GM18867 (cell line): Measurements from ENCODE around the gene PPP2R5D.
A peak's percentile ranks its signal among the peaks of the same experiment; 100 is the strongest.
"Not testable (repeated sequence)": the region's sequence is repeated elsewhere in the genome, so short reads cannot be mapped to it uniquely, and the experiment has no call there.

ENCODE experiments used
- ATAC-seq: cut with Tn5 transposase; IDR thresholded peaks from one replicate; pipeline ENCODE4 v1.9.1; 2021; ENCODE audit warnings: mild to moderate bottlenecking, moderate library complexity; ENCODE audit not compliant: unreplicated experiment

The PPP2R5D gene

DNA sequence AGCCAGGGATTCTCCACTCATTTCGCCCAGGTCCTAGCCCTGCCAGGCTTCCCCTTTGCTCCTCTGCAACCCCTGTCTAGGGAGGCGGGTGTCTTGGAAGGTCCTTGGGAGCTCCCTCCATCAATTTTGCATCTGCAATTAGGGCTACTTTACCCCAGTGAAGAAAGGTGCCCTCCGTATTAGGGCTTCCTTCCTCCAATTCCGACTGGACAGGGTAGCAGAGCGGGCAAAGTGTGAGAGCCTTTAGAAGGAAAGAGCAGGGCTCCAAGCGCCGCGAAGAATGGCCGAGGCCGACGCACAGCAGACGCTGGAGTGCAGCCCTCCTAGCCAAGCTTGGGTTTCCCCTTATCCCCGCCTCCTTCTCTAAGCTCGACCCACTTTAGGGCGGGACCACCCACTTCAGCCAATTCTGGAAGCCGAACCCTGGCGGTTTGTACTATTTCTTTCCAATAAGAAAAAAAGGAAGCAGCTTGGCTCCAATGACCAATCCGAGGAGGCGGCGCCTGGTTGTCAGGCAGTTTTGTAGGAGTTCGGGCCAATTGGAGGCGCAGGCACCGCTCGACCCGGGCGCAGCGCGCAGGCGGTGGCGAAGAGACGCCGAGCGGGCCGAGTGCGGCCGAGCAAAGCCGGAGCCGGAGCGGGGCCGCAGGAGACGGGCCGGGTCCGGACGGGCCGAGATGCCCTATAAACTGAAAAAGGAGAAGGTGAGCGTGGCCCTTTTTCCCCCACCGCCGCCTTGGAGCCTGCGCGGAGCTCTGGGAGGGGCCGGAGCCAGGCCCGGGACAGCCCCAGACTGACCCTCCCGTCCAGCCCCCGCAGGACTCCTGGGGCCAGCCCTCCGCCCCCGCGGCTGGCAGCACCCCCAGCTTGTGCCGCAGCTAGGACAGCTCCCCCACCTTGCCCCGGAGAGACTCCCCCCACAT lies at the start of gene PPP2R5D:
PPP2R5D (plus strand) TSS at position 570 of the 923 bp plus-strand sequence; CDS start at position 678, 108 bp downstream.
- ATAC-seq, result peak; percentile 92

DNA sequence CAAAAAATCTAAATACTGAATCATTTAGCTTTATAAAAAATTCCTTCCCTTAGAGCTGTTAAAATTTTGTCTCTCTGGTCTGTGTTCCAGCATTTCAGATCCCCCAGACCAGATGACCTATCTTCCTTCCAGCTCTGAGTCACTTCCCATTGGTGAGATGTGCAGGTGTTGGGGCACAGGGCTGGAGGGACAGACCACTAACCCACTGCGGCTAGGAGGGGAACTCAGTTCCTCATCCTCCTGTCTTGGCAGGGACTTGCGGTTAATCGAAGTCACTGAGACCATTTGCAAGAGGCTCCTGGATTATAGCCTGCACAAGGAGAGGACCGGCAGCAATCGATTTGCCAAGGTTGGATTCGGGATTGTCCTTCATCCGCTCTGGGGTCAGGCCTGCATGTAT lies 49.0 kb upstream of the PPP2R5D start:
- no peak for ATAC-seq

GRCh38 chr6:42936398-42936797 lies 48.0 kb upstream of the PPP2R5D start:
- no peak for ATAC-seq

DNA sequence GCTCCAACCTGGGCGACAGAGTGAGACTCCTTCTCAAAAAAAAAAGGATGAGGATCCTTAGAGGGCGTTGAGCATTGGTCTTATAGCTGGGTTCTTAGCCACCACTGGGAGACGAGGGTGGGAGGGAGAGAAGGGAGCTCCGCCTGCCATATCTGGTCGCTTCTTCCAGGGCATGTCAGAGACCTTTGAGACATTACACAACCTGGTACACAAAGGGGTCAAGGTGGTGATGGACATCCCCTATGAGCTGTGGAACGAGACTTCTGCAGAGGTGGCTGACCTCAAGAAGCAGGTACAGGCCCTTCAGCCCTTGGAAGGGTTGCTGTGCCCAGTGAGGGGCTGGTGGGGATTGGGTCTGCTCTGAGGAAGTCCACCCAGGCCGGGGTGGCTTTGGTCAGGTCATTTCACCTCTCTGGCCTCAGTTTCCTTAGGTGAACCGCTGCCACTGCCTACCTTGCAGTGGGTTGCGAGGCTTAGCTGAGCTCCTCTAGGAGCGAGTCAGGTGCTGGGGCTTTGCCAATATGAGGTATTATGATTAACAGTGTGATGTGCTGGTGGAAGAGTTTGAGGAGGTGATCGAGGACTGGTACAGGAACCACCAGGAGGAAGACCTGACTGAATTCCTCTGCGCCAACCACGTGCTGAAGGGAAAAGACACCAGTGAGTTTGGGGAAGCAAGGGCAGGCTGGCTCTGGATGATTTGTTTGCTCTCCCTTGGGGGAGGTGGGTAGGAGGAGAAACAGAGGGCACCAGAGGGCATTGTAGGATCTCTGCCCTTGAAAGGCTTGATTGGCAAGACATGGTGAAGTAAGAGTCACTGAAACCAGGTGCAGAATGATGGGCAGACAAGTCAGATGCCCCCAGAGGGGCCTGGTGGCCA lies 46.6 kb upstream of the PPP2R5D start:
- no peak for ATAC-seq

- no peak for ATAC-seq
These were observed 46.0 kb upstream of the PPP2R5D start for GRCh38 chr6:42938428-42938796.

GRCh38 chr6:42938987-42939809 lies 45.2 kb upstream of the PPP2R5D start:
- ATAC-seq, result no peak

GRCh38 chr6:42939810-42940167 lies 44.6 kb upstream of the PPP2R5D start:
- ATAC-seq, result no peak

DNA sequence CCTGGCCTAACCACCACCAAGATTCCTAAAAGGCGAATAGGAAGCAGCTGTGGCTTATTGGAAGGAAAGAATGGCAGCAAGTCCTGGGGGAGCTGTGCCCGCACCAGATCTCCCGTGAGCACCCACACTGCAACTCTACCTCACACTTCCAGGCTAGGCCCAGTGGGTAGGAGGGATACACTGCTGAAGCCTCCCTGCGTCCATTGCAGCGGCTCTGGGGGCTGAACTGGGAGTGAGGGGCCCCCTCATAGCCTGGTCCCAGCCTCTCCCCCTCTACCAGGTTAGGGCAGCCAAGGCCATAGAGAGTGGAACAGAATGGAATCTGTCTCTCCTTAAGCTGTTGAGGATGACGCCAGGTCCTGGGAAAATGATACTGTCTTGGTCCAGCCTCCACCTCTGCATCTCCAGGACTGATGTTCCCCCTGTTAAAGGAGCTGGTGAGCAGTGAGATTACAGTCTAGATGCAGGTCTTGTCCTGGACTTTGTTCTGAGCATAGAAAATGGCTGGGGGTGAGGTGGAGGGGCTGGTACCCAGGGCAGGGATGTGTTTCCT lies 43.8 kb upstream of the PPP2R5D start:
- no peak for ATAC-seq

DNA sequence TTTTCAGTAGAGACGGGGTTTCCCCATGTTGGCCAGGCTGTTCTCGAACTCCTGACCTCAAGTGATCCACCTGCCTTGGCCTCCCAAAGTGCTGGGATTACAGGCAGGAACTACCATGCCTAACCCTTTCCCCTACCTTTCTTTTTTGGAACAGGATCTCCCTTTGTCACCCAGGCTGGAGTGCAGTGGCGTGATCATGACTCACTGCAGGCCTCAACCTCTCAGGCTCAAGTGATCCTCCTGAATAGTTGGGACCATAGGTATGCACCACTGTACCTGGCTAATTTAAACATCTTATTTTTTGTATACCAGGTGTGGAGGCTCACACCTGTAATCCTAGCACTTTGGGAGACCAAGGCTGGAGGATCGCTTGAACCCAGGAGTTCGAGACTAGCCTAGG lies 43.0 kb upstream of the PPP2R5D start:
- ATAC-seq, result not testable (repeated sequence)

DNA sequence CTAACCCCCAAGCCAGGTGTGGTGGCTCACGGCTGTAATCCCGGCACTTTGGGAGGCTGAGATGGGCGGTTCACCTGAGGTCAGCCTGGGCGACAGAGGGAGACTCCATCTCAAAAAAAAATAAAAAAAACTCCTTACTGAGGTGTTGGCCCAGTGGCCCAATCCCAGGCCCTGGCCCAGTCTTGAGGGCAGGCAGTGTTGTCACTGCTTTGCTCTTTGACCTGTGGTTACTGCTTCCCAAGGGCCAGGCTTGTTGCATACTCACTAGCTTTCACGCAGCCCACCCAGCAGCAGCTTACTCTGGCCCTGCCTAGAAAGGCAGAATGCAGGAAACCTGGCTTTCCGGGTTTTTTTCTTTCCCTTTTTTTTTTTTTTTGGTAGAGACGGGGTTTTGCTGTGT lies 41.9 kb upstream of the PPP2R5D start:
- ATAC-seq, result no peak

DNA sequence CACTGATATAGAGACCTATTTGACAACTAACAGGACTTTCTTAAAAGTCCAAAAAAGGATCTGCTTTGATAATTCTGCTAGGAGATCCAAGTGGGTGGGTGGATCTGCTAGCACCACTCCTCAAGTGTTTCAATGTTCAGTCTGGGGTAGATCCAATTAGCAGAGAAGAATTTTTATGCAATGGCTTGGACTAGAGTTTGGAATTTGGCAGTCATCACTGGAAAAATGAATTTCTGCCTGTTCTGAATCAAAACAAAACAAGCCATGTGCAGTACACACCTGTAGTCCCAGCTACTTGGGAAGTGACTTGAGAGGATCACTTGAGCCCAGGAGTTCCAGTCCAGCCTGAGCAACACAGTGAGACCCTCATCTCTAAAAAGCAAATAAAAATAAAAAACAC lies 36.4 kb upstream of the PPP2R5D start:
- no peak for ATAC-seq

DNA sequence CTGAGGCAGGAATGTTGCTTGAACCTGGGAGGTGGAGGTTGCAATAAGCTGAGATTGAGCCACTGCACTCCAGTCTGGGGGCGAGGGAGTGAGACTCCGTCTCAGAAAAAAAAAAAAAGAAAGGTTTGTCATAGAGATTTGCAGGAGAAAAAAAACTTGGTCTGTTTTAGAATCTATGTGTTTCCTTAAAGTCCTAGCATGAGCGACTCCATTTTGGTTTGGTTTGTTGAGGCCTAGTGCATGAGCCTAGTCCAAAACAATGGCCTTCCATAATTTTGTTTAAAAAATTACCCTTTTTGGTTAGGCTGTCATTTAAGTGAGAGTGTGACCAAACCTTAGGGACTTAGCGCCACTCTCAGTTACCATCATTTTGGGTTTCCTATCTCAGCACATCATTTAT lies 32.0 kb upstream of the PPP2R5D start:
- no peak for ATAC-seq

- ATAC-seq, result not testable (repeated sequence)
These were observed 30.0 kb upstream of the PPP2R5D start for GRCh38 chr6:42954405-42954804.

DNA sequence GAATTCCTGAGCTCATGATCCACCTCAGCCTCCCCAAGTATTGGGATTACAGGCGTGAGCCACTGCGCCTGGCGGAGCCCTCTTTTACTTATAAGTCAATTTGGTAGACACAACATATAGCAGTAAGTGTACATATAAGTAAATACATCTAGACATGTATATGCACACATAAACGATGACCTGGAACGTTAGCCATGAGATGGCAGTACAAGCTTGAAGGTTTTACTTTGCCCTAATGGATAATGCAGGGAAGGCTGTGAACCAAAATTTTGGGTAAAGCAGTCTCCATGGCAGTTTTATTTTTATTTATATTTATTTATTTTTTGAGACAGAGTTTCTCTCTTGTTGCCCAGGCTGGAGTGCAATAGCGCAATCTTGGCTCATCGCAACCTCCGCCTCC lies 26.2 kb upstream of the PPP2R5D start:
- ATAC-seq, result no peak

DNA sequence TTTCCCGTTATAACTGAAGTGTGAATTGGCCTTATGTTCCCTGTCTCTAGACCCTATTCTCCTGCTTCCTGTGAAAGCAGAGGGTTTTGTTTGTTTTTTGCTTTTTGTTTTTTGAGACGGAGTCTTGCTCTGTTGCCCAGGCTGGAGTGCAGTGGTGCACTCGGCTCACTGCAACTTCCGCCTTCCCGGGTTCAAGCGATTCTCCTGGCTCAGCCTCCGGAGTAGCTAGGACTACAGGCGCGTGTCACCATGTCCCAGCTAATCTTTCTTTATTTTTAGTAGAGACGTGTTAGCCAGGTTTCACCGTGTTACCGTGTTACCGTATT lies 24.5 kb upstream of the PPP2R5D start:
- ATAC-seq, result no peak

DNA sequence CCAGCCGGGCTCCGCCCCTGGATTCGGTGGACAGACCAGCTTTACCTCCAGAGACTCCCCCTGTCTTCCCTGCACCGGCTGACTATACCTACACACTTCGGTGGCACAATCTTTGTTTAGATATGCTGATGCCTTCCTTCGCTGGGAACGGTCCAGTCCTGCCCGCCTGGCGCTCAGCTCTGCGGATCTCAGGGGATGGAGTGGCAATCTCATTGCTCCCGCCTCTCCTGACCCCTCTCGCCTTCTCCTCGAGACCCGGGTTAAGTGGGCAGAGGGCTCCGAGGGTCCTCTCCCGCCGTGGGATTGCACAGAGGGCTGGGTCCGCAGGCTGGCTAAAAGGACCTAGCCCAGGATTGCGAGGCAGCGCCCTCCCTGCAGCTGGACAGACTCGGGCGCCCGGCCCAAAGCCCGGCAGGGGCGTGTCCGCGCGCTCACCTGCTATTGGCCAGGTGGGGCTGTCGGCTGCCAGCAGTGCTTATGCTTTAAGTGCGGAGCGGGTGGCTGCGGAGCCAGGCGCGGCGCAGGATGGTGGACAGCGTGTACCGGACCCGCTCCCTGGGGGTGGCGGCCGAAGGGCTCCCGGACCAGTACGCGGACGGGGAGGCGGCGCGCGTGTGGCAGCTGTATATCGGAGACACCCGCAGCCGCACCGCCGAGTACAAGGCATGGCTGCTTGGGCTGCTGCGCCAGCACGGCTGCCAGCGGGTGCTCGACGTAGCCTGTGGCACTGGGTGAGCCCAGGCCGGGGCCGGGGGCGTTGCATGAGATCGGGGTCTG lies 23.9 kb upstream of the PPP2R5D start, which contains the start of gene GNMT:
GNMT (plus strand) TSS at position 512 of the 777 bp plus-strand sequence; CDS start at position 526, 14 bp downstream.
- no peak for ATAC-seq

DNA sequence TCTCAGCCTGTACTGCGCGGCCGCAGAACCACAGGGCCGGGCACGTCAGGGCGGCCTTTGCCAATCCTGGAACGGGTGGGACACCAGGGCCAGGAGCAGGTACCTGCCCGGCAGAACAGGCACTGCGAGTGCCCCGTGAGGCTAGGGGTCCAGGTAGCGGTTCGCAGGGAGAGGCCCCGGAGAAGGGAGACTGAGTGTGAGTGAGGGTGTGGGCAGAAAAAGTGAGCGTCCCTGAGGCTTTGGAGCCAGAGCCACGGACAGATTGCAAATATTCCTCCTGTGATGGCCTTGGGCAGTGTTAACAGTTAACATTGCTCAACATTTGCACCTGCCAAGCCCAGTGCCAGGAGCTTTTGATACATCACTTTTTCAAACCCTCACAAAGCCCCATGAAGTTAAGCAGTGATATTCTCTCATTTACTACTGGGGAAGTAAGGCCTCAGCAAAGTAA lies 23.3 kb upstream of the PPP2R5D start:
- ATAC-seq, result no peak

GRCh38 chr6:42962096-42962495 lies 22.3 kb upstream of the PPP2R5D start:
- no peak for ATAC-seq

DNA sequence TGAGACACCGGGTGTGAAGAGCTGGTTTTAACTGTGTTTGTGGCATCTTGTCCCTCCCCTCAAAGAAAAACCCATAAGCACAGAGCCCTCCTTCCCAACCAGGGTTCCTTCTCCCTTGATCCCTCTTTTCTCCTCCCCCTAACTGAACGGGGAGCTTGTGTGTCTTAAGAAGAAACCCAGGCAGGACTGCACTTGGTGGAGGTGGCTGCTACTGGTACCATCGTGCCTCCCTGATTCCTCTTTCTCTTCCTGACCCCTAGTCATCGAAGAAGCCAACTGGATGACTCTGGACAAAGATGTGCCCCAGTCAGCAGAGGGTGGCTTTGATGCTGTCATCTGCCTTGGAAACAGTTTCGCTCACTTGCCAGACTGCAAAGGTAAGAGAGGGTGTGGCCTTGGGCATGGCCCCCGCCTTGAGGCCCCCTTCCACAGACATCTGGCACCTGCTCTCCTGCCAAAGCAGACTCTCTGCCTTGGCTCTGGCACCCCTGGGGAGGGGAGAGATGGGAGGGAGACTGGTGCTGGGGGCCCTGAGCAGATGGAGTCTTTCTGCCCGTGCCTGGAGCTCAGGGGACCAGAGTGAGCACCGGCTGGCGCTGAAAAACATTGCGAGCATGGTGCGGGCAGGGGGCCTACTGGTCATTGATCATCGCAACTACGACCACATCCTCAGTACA lies 21.7 kb upstream of the PPP2R5D start:
- no peak for ATAC-seq
